ENCODE data around the gene PON3. TPM values are rescaled to one million over a fixed set of nuclear protein-coding genes. Genes with fewer than 3 reads are reported as not detected.

The PON3 gene
- total and polyA plus RNA-seq, 2 of the 13 experiments (the other 11 are each of a cell fraction or from before 2014, with no cell fraction given): 23.6 to 37.8 TPM

DNA sequence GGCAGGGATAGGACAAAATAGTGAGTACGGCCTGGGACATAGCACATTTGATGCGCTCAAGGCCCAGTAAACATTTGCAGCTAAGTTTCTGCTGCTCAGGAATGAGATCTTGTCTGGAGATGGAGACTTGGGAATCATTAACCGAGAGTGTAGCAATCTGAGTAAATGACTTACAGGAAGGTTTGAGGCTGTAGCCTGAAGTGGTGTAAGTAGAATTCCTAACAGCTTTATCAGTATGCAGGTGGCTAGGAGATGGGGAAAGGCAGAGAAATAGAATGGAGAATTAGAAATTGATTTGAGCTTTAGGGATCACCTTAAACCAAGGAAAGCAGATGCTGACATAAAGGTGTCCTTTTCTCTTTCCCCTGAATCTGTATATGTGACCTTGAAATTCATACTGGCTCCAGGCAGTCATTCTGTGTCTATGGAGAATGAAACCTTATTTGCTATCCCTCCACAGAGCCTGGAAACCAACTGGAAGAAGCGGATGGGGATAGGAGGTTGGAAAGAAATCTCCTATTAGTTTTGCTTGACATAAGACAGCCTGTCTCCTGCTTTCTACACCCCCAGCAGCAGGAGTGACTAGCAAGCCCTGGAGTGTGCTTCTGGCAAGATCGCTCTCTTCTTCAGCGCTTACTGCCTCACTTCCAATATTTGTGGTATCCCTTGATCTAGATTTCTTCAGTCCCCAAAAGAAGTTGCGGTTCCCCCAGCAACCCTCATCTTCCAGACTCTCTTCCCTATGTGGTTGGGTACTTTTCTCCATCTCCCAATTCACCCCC is 45.1 kb upstream of the PON3 start (continued):
- TF ChIP-seq, protein P1, sequence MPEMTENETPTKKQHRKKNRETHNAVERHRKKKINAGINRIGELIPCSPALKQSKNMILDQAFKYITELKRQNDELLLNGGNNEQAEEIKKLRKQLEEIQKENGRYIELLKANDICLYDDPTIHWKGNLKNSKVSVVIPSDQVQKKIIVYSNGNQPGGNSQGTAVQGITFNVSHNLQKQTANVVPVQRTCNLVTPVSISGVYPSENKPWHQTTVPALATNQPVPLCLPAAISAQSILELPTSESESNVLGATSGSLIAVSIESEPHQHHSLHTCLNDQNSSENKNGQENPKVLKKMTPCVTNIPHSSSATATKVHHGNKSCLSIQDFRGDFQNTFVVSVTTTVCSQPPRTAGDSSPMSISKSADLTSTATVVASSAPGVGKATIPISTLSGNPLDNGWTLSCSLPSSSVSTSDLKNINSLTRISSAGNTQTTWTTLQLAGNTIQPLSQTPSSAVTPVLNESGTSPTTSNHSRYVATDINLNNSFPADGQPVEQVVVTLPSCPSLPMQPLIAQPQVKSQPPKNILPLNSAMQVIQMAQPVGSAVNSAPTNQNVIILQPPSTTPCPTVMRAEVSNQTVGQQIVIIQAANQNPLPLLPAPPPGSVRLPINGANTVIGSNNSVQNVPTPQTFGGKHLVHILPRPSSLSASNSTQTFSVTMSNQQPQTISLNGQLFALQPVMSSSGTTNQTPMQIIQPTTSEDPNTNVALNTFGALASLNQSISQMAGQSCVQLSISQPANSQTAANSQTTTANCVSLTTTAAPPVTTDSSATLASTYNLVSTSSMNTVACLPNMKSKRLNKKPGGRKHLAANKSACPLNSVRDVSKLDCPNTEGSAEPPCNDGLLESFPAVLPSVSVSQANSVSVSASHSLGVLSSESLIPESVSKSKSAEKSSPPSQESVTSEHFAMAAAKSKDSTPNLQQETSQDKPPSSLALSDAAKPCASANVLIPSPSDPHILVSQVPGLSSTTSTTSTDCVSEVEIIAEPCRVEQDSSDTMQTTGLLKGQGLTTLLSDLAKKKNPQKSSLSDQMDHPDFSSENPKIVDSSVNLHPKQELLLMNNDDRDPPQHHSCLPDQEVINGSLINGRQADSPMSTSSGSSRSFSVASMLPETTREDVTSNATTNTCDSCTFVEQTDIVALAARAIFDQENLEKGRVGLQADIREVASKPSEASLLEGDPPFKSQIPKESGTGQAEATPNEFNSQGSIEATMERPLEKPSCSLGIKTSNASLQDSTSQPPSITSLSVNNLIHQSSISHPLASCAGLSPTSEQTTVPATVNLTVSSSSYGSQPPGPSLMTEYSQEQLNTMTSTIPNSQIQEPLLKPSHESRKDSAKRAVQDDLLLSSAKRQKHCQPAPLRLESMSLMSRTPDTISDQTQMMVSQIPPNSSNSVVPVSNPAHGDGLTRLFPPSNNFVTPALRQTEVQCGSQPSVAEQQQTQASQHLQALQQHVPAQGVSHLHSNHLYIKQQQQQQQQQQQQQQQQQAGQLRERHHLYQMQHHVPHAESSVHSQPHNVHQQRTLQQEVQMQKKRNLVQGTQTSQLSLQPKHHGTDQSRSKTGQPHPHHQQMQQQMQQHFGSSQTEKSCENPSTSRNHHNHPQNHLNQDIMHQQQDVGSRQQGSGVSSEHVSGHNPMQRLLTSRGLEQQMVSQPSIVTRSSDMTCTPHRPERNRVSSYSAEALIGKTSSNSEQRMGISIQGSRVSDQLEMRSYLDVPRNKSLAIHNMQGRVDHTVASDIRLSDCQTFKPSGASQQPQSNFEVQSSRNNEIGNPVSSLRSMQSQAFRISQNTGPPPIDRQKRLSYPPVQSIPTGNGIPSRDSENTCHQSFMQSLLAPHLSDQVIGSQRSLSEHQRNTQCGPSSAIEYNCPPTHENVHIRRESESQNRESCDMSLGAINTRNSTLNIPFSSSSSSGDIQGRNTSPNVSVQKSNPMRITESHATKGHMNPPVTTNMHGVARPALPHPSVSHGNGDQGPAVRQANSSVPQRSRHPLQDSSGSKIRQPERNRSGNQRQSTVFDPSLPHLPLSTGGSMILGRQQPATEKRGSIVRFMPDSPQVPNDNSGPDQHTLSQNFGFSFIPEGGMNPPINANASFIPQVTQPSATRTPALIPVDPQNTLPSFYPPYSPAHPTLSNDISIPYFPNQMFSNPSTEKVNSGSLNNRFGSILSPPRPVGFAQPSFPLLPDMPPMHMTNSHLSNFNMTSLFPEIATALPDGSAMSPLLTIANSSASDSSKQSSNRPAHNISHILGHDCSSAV (CRISPR knock-in tag; IDR thresholded peaks at IDR 0.05; ENCODE audit: borderline replicate concordance): no peak
- TF ChIP-seq BRD4 (CRISPR knock-in tag; IDR thresholded peaks at IDR 0.05): no peak
- TF ChIP-seq ZNF12 (CRISPR knock-in tag; IDR thresholded peaks at IDR 0.05): no peak
- TF ChIP-seq ZNF747 (CRISPR knock-in tag; IDR thresholded peaks at IDR 0.05; ENCODE audit: borderline replicate concordance): no peak
- TF ChIP-seq ZNF484 (CRISPR knock-in tag; IDR thresholded peaks at IDR 0.05; ENCODE audit: borderline replicate concordance, low read depth): no peak
- TF ChIP-seq, protein P2, sequence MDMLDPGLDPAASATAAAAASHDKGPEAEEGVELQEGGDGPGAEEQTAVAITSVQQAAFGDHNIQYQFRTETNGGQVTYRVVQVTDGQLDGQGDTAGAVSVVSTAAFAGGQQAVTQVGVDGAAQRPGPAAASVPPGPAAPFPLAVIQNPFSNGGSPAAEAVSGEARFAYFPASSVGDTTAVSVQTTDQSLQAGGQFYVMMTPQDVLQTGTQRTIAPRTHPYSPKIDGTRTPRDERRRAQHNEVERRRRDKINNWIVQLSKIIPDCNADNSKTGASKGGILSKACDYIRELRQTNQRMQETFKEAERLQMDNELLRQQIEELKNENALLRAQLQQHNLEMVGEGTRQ (IDR thresholded peaks at IDR 0.05; ENCODE audit: low read depth, low read length): no peak
- TF ChIP-seq, protein P2 (CRISPR knock-in tag; IDR thresholded peaks at IDR 0.05; ENCODE audit: borderline replicate concordance): no peak
- no peak for TF ChIP-seq SMYD3 (CRISPR knock-in tag; IDR thresholded peaks at IDR 0.05)
- TF ChIP-seq ZNF383 (CRISPR knock-in tag; IDR thresholded peaks at IDR 0.05; ENCODE audit: borderline replicate concordance): no peak
- TF ChIP-seq, protein P3, sequence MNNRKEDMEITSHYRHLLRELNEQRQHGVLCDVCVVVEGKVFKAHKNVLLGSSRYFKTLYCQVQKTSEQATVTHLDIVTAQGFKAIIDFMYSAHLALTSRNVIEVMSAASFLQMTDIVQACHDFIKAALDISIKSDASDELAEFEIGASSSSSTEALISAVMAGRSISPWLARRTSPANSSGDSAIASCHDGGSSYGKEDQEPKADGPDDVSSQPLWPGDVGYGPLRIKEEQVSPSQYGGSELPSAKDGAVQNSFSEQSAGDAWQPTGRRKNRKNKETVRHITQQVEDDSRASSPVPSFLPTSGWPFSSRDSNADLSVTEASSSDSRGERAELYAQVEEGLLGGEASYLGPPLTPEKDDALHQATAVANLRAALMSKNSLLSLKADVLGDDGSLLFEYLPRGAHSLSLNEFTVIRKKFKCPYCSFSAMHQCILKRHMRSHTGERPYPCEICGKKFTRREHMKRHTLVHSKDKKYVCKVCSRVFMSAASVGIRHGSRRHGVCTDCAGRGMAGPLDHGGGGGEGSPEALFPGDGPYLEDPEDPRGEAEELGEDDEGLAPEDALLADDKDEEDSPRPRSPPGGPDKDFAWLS (CRISPR knock-in tag; IDR thresholded peaks at IDR 0.05; ENCODE audit: borderline replicate concordance): no peak
- no peak for TF ChIP-seq GATA4 (IDR thresholded peaks at IDR 0.05; ENCODE audit: borderline replicate concordance, low read depth)
- no peak for TF ChIP-seq ZFP36L1 (CRISPR knock-in tag; IDR thresholded peaks at IDR 0.05)
- no peak for TF ChIP-seq MYC (CRISPR knock-in tag; IDR thresholded peaks at IDR 0.05; ENCODE audit: borderline replicate concordance)
- no peak for TF ChIP-seq NR2F2 (IDR thresholded peaks at IDR 0.05; ENCODE audit: borderline replicate concordance, low read depth)
- no peak for TF ChIP-seq MAF1 (CRISPR knock-in tag; IDR thresholded peaks at IDR 0.05; ENCODE audit: borderline replicate concordance)
- TF ChIP-seq, protein P4, sequence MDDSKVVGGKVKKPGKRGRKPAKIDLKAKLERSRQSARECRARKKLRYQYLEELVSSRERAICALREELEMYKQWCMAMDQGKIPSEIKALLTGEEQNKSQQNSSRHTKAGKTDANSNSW (CRISPR knock-in tag; IDR thresholded peaks at IDR 0.05; ENCODE audit: borderline replicate concordance): no peak

All from HepG2 (cell line).